Fibroblast of lung (primary cell): ENCODE results near the gene XRCC4.

Experiments used
- EZH2 ChIP-seq: IDR thresholded peaks from 2 replicates; pipeline ENCODE4 v1.5.1; 2012; ENCODE audit warnings: low read length, control low read depth, mild to moderate bottlenecking; ENCODE audit errors: missing control alignments
- TF ChIP-seq, protein P1 (sequence below), 2 donors: IDR thresholded peaks in 1 of 2; conservative IDR thresholded peaks in 1 of 2; 1 replicate in 1 of 2; 2 replicates in 1 of 2; pipeline ENCODE4 v1.5.1; 2011 to 2012; ENCODE audit warnings: low read length in 2 of 2, control low read depth in 1 of 2, inconsistent platforms in 1 of 2, low read depth in 1 of 2, mild to moderate bottlenecking in 1 of 2

DNA sequence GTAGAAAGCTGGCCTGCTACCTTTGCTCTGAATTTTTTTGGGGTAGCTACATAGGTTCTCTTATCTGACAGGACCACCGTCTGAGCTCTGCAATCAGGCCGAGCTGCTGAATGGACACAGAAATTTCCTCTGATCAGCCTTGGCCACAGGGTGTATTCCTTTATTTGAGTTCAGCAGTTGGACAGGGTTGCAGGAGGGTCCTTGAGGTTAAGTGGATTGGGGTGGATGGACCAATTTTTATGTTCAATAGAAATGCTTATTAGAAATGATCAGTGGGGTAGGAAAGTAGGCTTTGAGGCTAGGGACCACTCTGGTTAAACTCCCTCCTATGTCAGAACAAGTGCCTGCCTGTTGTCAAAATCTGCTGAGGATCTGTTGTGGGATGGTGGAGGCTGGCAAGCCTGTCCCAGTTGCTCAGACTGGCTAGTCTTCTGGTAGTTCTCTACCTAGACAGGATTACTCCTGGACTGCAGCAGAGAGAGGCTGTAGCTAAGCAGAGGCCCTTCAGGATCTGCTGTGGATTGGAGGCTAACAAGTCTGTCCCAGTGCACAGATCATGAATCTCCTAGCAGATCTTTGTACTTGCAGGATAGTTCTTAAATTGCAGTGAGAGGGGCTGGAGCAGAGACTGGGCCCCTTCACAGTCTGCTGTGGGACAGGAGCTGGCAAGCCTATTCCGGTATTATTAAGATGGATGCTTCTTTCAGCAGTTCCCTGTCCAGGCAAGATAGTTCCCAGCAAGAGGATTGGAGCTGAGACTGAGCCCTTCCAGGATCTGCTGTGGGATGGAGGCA, 18.0 kb downstream of the XRCC4 start:
- TF ChIP-seq, protein P1, sequence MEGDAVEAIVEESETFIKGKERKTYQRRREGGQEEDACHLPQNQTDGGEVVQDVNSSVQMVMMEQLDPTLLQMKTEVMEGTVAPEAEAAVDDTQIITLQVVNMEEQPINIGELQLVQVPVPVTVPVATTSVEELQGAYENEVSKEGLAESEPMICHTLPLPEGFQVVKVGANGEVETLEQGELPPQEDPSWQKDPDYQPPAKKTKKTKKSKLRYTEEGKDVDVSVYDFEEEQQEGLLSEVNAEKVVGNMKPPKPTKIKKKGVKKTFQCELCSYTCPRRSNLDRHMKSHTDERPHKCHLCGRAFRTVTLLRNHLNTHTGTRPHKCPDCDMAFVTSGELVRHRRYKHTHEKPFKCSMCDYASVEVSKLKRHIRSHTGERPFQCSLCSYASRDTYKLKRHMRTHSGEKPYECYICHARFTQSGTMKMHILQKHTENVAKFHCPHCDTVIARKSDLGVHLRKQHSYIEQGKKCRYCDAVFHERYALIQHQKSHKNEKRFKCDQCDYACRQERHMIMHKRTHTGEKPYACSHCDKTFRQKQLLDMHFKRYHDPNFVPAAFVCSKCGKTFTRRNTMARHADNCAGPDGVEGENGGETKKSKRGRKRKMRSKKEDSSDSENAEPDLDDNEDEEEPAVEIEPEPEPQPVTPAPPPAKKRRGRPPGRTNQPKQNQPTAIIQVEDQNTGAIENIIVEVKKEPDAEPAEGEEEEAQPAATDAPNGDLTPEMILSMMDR (conservative IDR thresholded peaks at IDR 0.05 in 1 of 2, IDR thresholded peaks at IDR 0.05 in 1 of 2; ENCODE audit: low read depth in 1 of 2, low read length in 2 of 2): no peak
- no peak for TF ChIP-seq EZH2
